H9 (cell line): ENCODE results near the gene DGCR2. TPM values are rescaled to one million over a fixed set of nuclear protein-coding genes. Genes with fewer than 3 reads are reported as not detected.

Experiments
- DNase-seq: peaks from one replicate; pipeline ENCODE4 v3.0.0-alpha.2; 2017
- H2AFZ ChIP-seq: one replicate; pipeline ENCODE4 v1.6.1; 2013; ENCODE audit warnings: mild to moderate bottlenecking, low read length, control low read depth, moderate library complexity
- H2AK5ac ChIP-seq: 2 replicates; pipeline ENCODE4 v1.6.1; 2013; ENCODE audit warnings: low read length, control low read depth, mixed read lengths; ENCODE audit not compliant: insufficient read length
- H2BK120ac ChIP-seq: one replicate; pipeline ENCODE4 v1.6.1; 2013; ENCODE audit warnings: low read depth, mild to moderate bottlenecking, low read length, control low read depth, inconsistent platforms; ENCODE audit not compliant: poor library complexity, severe bottlenecking
- H2BK12ac ChIP-seq: 2 replicates; pipeline ENCODE4 v1.6.1; 2013; ENCODE audit warnings: low read length, control low read depth, mixed read lengths, low read depth; ENCODE audit not compliant: insufficient read length
- H2BK15ac ChIP-seq: 2 replicates; pipeline ENCODE4 v1.6.1; 2013; ENCODE audit warnings: low read depth, low read length, control low read depth
- H2BK20ac ChIP-seq: one replicate; pipeline ENCODE4 v1.6.1; 2013; ENCODE audit warnings: low read depth, mild to moderate bottlenecking, low read length, control low read depth, inconsistent platforms; ENCODE audit not compliant: poor library complexity, severe bottlenecking
- H2BK5ac ChIP-seq: 2 replicates; pipeline ENCODE4 v1.6.1; 2013; ENCODE audit warnings: low read length, control low read depth, mixed read lengths; ENCODE audit not compliant: insufficient read length
- H3K14ac ChIP-seq: 2 replicates; pipeline ENCODE4 v1.6.1; 2013; ENCODE audit warnings: low read length, control low read depth; ENCODE audit not compliant: insufficient read depth
- H3K18ac ChIP-seq: 2 replicates; pipeline ENCODE4 v1.6.1; 2013; ENCODE audit warnings: low read depth, mild to moderate bottlenecking, mixed read lengths, low read length, control low read depth; ENCODE audit not compliant: insufficient read length
- H3K23ac ChIP-seq: 2 replicates; pipeline ENCODE4 v1.6.1; 2013; ENCODE audit warnings: low read length, control low read depth, mixed read lengths, low read depth; ENCODE audit not compliant: insufficient read length
- H3K23me2 ChIP-seq: 2 replicates; pipeline ENCODE4 v1.6.1; 2013; ENCODE audit warnings: low read depth, mild to moderate bottlenecking, mixed read lengths, low read length, control low read depth; ENCODE audit not compliant: insufficient read length, poor library complexity, severe bottlenecking
- H3K27ac ChIP-seq: 2 replicates; pipeline ENCODE4 v1.5.1; 2013; ENCODE audit warnings: low read length, control low read depth, mixed read lengths, low read depth; ENCODE audit not compliant: insufficient read length
- H3K27me3 ChIP-seq: 2 replicates; pipeline ENCODE4 v1.6.1; 2013; ENCODE audit warnings: low read length, control low read depth, inconsistent platforms; ENCODE audit not compliant: insufficient read depth
- H3K4ac ChIP-seq: 2 replicates; pipeline ENCODE4 v1.6.1; 2013; ENCODE audit warnings: low read depth, mild to moderate bottlenecking, control low read depth, inconsistent platforms, low read length, moderate library complexity
- H3K4me1 ChIP-seq: 2 replicates; pipeline ENCODE4 v1.6.1; 2013; ENCODE audit warnings: low read length, control low read depth, inconsistent platforms; ENCODE audit not compliant: insufficient read depth
- H3K4me2 ChIP-seq: 2 replicates; pipeline ENCODE4 v1.6.1; 2013; ENCODE audit warnings: low read length, control low read depth, mixed read lengths; ENCODE audit not compliant: insufficient read length, insufficient read depth
- H3K56ac ChIP-seq: 2 replicates; pipeline ENCODE4 v1.6.1; 2013; ENCODE audit warnings: low read depth, mild to moderate bottlenecking, mixed read lengths, low read length, control low read depth; ENCODE audit not compliant: insufficient read length
- H3K79me1 ChIP-seq: 2 replicates; pipeline ENCODE4 v1.6.1; 2013; ENCODE audit warnings: low read depth, mild to moderate bottlenecking, moderate library complexity, low read length, control low read depth, inconsistent platforms; ENCODE audit not compliant: insufficient read depth, poor library complexity, severe bottlenecking
- H3K79me2 ChIP-seq: 2 replicates; pipeline ENCODE4 v1.6.1; 2013; ENCODE audit warnings: low read length, control low read depth, inconsistent platforms; ENCODE audit not compliant: insufficient read depth
- H3K9ac ChIP-seq: 2 replicates; pipeline ENCODE4 v1.6.1; 2013; ENCODE audit warnings: low read length, control low read depth, mixed read lengths; ENCODE audit not compliant: insufficient read length; ENCODE audit errors: extremely low read depth
- H3K9me3 ChIP-seq: one replicate; pipeline ENCODE4 v1.6.1; 2013; ENCODE audit warnings: low read depth, low read length, inconsistent platforms; ENCODE audit not compliant: control insufficient read depth
- H3T11ph ChIP-seq: one replicate; pipeline ENCODE4 v1.6.1; 2013; ENCODE audit warnings: mild to moderate bottlenecking, low read length, control low read depth, inconsistent platforms
- H4K20me1 ChIP-seq: one replicate; pipeline ENCODE4 v1.6.1; 2013; ENCODE audit not compliant: control insufficient read depth, insufficient read length, insufficient read depth
- H4K5ac ChIP-seq: 2 replicates; pipeline ENCODE4 v1.6.1; 2013; ENCODE audit warnings: low read depth, mild to moderate bottlenecking, mixed read lengths, low read length, control low read depth; ENCODE audit not compliant: insufficient read length
- H4K8ac ChIP-seq: replicated peaks from 2 replicates; pipeline ENCODE4 v1.6.1; 2013; ENCODE audit warnings: low read length, control low read depth, mixed read lengths, low read depth; ENCODE audit not compliant: insufficient read length
- H4K91ac ChIP-seq: 2 replicates; pipeline ENCODE4 v1.6.1; 2013; ENCODE audit warnings: low read depth, mild to moderate bottlenecking, moderate library complexity, mixed read lengths, low read length, control low read depth; ENCODE audit not compliant: insufficient read length
- H3K27ac Mint-ChIP-seq, 3 experiments: 2 replicates in 2 of 3; 3 replicates in 1 of 3; pipeline ENCODE4 v1.8.0; 2020 to 2021; ENCODE audit warnings: mixed read lengths in 3 of 3, mild to moderate bottlenecking in 1 of 3, moderate library complexity in 1 of 3
- H3K27me3 Mint-ChIP-seq: 2 replicates; pipeline ENCODE4 v1.8.0; 2021; ENCODE audit warnings: low read depth, mild to moderate bottlenecking, moderate library complexity, mixed read lengths
- H3K36me3 Mint-ChIP-seq, 3 experiments: 2 replicates in 2 of 3; 3 replicates in 1 of 3; pipeline ENCODE4 v1.8.0; 2020 to 2021; ENCODE audit warnings: low read depth in 3 of 3, mixed read lengths in 3 of 3; ENCODE audit not compliant: insufficient read depth in 1 of 3
- H3K4me1 Mint-ChIP-seq, 2 experiments: 2 replicates each; pipeline ENCODE4 v1.8.0; 2020; ENCODE audit warnings: mixed read lengths in 2 of 2
- H3K4me3 Mint-ChIP-seq, 2 experiments: 2 replicates in 1 of 2; 3 replicates in 1 of 2; pipeline ENCODE4 v1.8.0; 2020 to 2021; ENCODE audit warnings: mild to moderate bottlenecking in 2 of 2, mixed read lengths in 2 of 2, moderate library complexity in 1 of 2
- H3K9me3 Mint-ChIP-seq, 2 experiments: 2 replicates in 1 of 2; 3 replicates in 1 of 2; pipeline ENCODE4 v1.8.0; 2020; ENCODE audit warnings: mild to moderate bottlenecking in 2 of 2, mixed read lengths in 2 of 2, moderate library complexity in 1 of 2
- CTCF ChIP-seq: fragments of 200-600 bp; sonication (generic); conservative IDR thresholded peaks from 3 replicates; pipeline ENCODE4 v1.8.0; 2021; ENCODE audit warnings: antibody characterized with exemption, mild to moderate bottlenecking
- WGBS: extraction: QIAGEN DNeasy Blood & Tissue Kit; methylation state at CpG from one replicate; pipeline ENCODE4 v1.1.7; 2013; ENCODE audit warnings: missing lambda C conversion rate, low lambda C conversion rate, mixed read lengths; ENCODE audit not compliant: insufficient read length; ENCODE audit errors: extremely low coverage; 5-methylcytosine and 5-hydroxymethylcytosine counted together
- total RNA-seq: library from RNA; stranded (reverse); gene quantifications from 2 replicates; pipeline ENCODE4 v1.2.1, GENCODE V29; 2021

DGCR2 gene
- total RNA-seq, 1 experiment from 2014 or later = 47.2 TPM

- H3K23me2 ChIP-seq = peaks cover 3% of the 10 kb centered on the region
- H3K14ac ChIP-seq = no peak overlapping the region; the same call in 1 of the 2 replicates
- no peaks in the 10 kb centered on the region for H4K20me1 ChIP-seq
- H4K91ac ChIP-seq = no peak overlapping the region
- Mint-ChIP-seq H3K36me3 (no peaks in the 10 kb centered on the region; a peak in 1 of 7 replicates), H3K27ac (no peak overlapping the region), H3K27me3 (peaks cover 12% of the 10 kb centered on the region), H3K4me3 (no peak overlapping the region), H3K4me1 (peaks cover 11 to 12% of the 10 kb centered on the region in 2 experiments), H3K9me3 (no peaks in the 10 kb centered on the region; a peak in 1 of 5 replicates)
- no peak overlapping the region for H3K9ac ChIP-seq
- no peak overlapping the region for H3K56ac ChIP-seq
- H4K8ac ChIP-seq = no peak overlapping the region
- H2BK5ac ChIP-seq = no peak overlapping the region
- H2AK5ac ChIP-seq = no peak overlapping the region
- no peaks in the 10 kb centered on the region for H3K27me3 ChIP-seq
- H3K18ac ChIP-seq = no peak overlapping the region
- H3K79me2 ChIP-seq = no peaks in the 10 kb centered on the region
- no peaks in the 10 kb centered on the region for H3K9me3 ChIP-seq
- H2BK20ac ChIP-seq = no peak overlapping the region
- no peak overlapping the region for H3K4me2 ChIP-seq
- no peak overlapping the region for H2BK15ac ChIP-seq
- WGBS = no CpG with 5 or more reads among the region's 33 CpGs
- H2BK120ac ChIP-seq = no peak overlapping the region
- DNase-seq = no peak
- H3K23ac ChIP-seq = no peak overlapping the region
- no peak overlapping the region for H2AFZ ChIP-seq
- no peaks in the 10 kb centered on the region for H3K79me1 ChIP-seq
- H4K5ac ChIP-seq = no peak overlapping the region
- H3T11ph ChIP-seq = no peak overlapping the region
- no peak for TF ChIP-seq CTCF
- no peak overlapping the region for H3K4ac ChIP-seq
- H2BK12ac ChIP-seq = no peak overlapping the region
- H3K4me1 ChIP-seq = no peaks in the 10 kb centered on the region
- no peak overlapping the region for H3K27ac ChIP-seq
Measured at GRCh38 chr22:18991821-18992442, 130.3 kb downstream of the DGCR2 start.
